T47D (cell line): Measurements from ENCODE around the gene CTNNB1.

ENCODE experiments used
- DNase-seq, 2 experiments: peaks; one replicate each; pipeline versions ENCODE4 v3.0.0 to v3.0.0-alpha.2; 2011 to 2012; ENCODE audit warnings: low read depth in 1 of 2, low spot score in 1 of 2
- JUND ChIP-seq: IDR thresholded peaks from 2 replicates; pipeline ENCODE4 v1.6.1; 2012; ENCODE audit warnings: low read depth
- in situ Hi-C: cut with HindIII; loops from 2 replicates; pipeline ENCODE4 v1.10.0; 2016; ENCODE audit warnings: low sequenced_read_pairs, low pct_unique_long_range_greater_than_20kb

CTNNB1 gene

GRCh38 chr3:41198950-41199865, at the start of gene CTNNB1:
TSS of gene CTNNB1 (plus strand) at chr3:41199505. CDS start at chr3:41224069, 24,564 bp downstream.
- TF ChIP-seq JUND, result peak; percentile 52; the same call in 1 of the 2 replicates
- in situ Hi-C loops, result no loop called here
- peak; percentile 75 to 99 for DNase-seq

- DNase-seq, result no peak
- in situ Hi-C loops, result no loop called here
- no peak for TF ChIP-seq JUND
These were observed 43.5 kb upstream of the CTNNB1 start for GRCh38 chr3:41155834-41156233.

- in situ Hi-C loops, result no loop called here
- TF ChIP-seq JUND, result no peak
- DNase-seq, result no peak
These were observed 40.4 kb upstream of the CTNNB1 start for GRCh38 chr3:41158947-41159346.

GRCh38 chr3:41159588-41160189, 39.6 kb upstream of the CTNNB1 start:
- in situ Hi-C loops, result no loop called here
- TF ChIP-seq JUND, result no peak
- no peak for DNase-seq

GRCh38 chr3:41162541-41162940, 36.8 kb upstream of the CTNNB1 start:
- DNase-seq, result no peak
- no peak for TF ChIP-seq JUND
- in situ Hi-C loops, result no loop called here

GRCh38 chr3:41163006-41163405, 36.3 kb upstream of the CTNNB1 start:
- in situ Hi-C loops, result no loop called here
- no peak for DNase-seq
- no peak for TF ChIP-seq JUND

- in situ Hi-C loops, result no loop called here
- DNase-seq, result no peak
- TF ChIP-seq JUND, result no peak
These were observed 35.9 kb upstream of the CTNNB1 start for GRCh38 chr3:41163421-41163820.

GRCh38 chr3:41164777-41165176, 34.5 kb upstream of the CTNNB1 start:
- TF ChIP-seq JUND, result no peak
- in situ Hi-C loops, result no loop called here
- no peak for DNase-seq

- in situ Hi-C loops, result no loop called here
These were observed 31.4 kb upstream of the CTNNB1 start for GRCh38 chr3:41167722-41168497.

GRCh38 chr3:41169023-41169422, 30.3 kb upstream of the CTNNB1 start:
- in situ Hi-C loops, result no loop called here
- DNase-seq, result no peak
- TF ChIP-seq JUND, result no peak

More at GRCh38 chr3:41167722-41168497, 31.4 kb upstream of the CTNNB1 start:
- no peak for TF ChIP-seq JUND
- no peak for DNase-seq

GRCh38 chr3:41173926-41174885, 25.1 kb upstream of the CTNNB1 start:
- no peak for DNase-seq
- in situ Hi-C loops, result no loop called here
- TF ChIP-seq JUND, result no peak

- no peak for TF ChIP-seq JUND
- in situ Hi-C loops, result no loop called here
- no peak for DNase-seq
These were observed 23.9 kb upstream of the CTNNB1 start for GRCh38 chr3:41175365-41175764.
